Transverse colon (tissue), 4 donors: ENCODE measurements around the gene NAT16. TPM values are rescaled to one million over a fixed set of nuclear protein-coding genes. Genes with fewer than 3 reads are reported as not detected.

Experiments
- DNase-seq: peaks from one replicate; pipeline ENCODE4 v3.0.0-alpha.2; 2019
- H3K27ac ChIP-seq, 4 donors: fragments of 200-600 bp; sonication (generic); 2 replicates each; pipeline ENCODE4 v1.5.1; 2016 to 2018; ENCODE audit warnings: inconsistent platforms in 4 of 4
- H3K27me3 ChIP-seq: fragments of 200-600 bp; sonication (generic); 2 replicates; pipeline ENCODE4 v1.5.1; 2017; ENCODE audit warnings: inconsistent platforms
- H3K36me3 ChIP-seq, 4 donors: fragments of 200-600 bp; sonication (generic); 2 replicates each; pipeline ENCODE4 v1.5.1; 2017 to 2019; ENCODE audit warnings: inconsistent platforms in 4 of 4
- H3K4me1 ChIP-seq, 4 donors: fragments of 200-600 bp; sonication (generic); 2 replicates each; pipeline ENCODE4 v1.5.1; 2017 to 2020; ENCODE audit warnings: inconsistent platforms in 4 of 4
- H3K4me3 ChIP-seq, 4 donors: fragments of 200-600 bp; sonication (generic); 1 replicate in 1 of 4; 2 replicates in 3 of 4; pipeline versions ENCODE4 v1.5.1 to v1.6.1; 2017 to 2019; ENCODE audit warnings: inconsistent platforms in 4 of 4
- H3K9me3 ChIP-seq, 2 donors: fragments of 200-600 bp; sonication (generic); 2 replicates each; pipeline ENCODE4 v1.5.1; 2017 to 2019; ENCODE audit warnings: inconsistent platforms in 2 of 2
- EP300 ChIP-seq: sonication (generic); formaldehyde crosslinking; IDR thresholded peaks from one replicate; pipeline ENCODE4 v1.6.1; 2017; ENCODE audit warnings: antibody characterized with exemption, low read depth
- POLR2A ChIP-seq: fragments of 450-650 bp; IDR thresholded peaks from one replicate; pipeline ENCODE4 v1.6.1; 2016; ENCODE audit warnings: antibody characterized with exemption, mild to moderate bottlenecking, moderate library complexity
- POLR2AphosphoS5 ChIP-seq, 3 donors: sonication (generic); formaldehyde crosslinking; IDR thresholded peaks; one replicate each; pipeline ENCODE4 v1.6.1; 2016; ENCODE audit warnings: antibody characterized with exemption in 3 of 3
- WGBS, 2 donors: methylation state at CpG; one replicate each; pipeline ENCODE4 v1.1.5; 2018; ENCODE audit warnings: low coverage in 1 of 2; 5-methylcytosine and 5-hydroxymethylcytosine counted together
- in situ Hi-C, 4 donors: fragments of 200-750 bp; cut with MboI; loops; one replicate each; pipeline versions ENCODE4 v1.15.0 to v1.15.1; 2017; ENCODE audit warnings: low sequenced_read_pairs in 3 of 4, low pct_ligation_motif_present in 1 of 4, low pct_unique_long_range_greater_than_20kb in 1 of 4
- intact Hi-C: fragments of 100-400 bp; cut with DNase I; formaldehyde crosslinking; loops from one replicate; pipeline ENCODE4 v1.15.1; 2023; ENCODE audit warnings: low total_unique reads
- total RNA-seq, 4 donors: library from RNA; depleted of rRNA; stranded (reverse); fragments of >200 nt; gene quantifications; one replicate each; pipeline ENCODE4 v1.1.0, GENCODE V29; 2016
- TF ChIP-seq, protein P1 (sequence below), 5 experiments: fragments of 200-600 bp in 3 of 5; fragments of 450-650 bp in 2 of 5; sonication (generic) in 3 of 5; IDR thresholded peaks; 1 replicate in 2 of 5; 2 replicates in 3 of 5; pipeline ENCODE4 v1.5.1; 2016 to 2017; ENCODE audit warnings: antibody characterized with exemption in 5 of 5, inconsistent platforms in 3 of 5, mild to moderate bottlenecking in 2 of 5, moderate library complexity in 1 of 5

The NAT16 gene
- total RNA-seq, 4 donors from 2014 or later, result not detected

DNA sequence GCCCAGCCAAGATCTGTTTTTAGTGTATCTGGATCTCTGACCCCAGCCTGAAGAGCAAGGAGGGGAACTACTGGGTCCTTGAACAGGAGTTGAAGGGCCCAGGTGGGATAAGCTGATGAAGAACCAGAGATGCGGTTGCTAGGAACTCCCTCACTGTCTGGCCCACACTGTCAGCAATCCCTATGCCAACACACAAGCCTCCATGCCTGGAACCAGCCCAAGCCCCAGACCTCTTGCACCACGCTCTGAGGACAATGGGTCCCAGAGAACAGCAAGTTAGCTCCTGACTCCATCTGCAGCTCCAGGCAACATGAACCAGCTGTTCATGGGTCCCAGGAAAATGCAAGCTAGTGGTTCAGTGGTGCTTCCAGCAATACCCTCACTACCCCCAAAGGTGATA lies 2.4 kb downstream of the NAT16 start:
- Histone ChIP-seq H3K36me3 (no peaks in the 10 kb centered on the region), H3K4me3 (no peak overlapping the region), H3K27me3 (peaks cover 100% of the 10 kb centered on the region), H3K27ac (no peak overlapping the region), H3K9me3 (no peaks in the 10 kb centered on the region), H3K4me1 (peaks cover 5 to 32% (median 26%) of the 10 kb centered on the region in 4 donors)
- 79% methylated on average over 2 of the region's 2 CpGs; no CpG with 5 or more reads in 1 of the 2 donors for WGBS, 2 donors
- in situ Hi-C loops, result no loop called here
- no peak for DNase-seq
- TF ChIP-seq EP300 (no peak), POLR2A (no peak), POLR2AphosphoS5 (IDR thresholded peaks at IDR 0.05) (no peak)
- TF ChIP-seq, protein P1, sequence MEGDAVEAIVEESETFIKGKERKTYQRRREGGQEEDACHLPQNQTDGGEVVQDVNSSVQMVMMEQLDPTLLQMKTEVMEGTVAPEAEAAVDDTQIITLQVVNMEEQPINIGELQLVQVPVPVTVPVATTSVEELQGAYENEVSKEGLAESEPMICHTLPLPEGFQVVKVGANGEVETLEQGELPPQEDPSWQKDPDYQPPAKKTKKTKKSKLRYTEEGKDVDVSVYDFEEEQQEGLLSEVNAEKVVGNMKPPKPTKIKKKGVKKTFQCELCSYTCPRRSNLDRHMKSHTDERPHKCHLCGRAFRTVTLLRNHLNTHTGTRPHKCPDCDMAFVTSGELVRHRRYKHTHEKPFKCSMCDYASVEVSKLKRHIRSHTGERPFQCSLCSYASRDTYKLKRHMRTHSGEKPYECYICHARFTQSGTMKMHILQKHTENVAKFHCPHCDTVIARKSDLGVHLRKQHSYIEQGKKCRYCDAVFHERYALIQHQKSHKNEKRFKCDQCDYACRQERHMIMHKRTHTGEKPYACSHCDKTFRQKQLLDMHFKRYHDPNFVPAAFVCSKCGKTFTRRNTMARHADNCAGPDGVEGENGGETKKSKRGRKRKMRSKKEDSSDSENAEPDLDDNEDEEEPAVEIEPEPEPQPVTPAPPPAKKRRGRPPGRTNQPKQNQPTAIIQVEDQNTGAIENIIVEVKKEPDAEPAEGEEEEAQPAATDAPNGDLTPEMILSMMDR (IDR thresholded peaks at IDR 0.05), result no peak
- intact Hi-C loops, result loop anchor here (5.0 kb wide), 1 partner anchor 270 kb away; no protein-coding TSS in a partner anchor

DNA sequence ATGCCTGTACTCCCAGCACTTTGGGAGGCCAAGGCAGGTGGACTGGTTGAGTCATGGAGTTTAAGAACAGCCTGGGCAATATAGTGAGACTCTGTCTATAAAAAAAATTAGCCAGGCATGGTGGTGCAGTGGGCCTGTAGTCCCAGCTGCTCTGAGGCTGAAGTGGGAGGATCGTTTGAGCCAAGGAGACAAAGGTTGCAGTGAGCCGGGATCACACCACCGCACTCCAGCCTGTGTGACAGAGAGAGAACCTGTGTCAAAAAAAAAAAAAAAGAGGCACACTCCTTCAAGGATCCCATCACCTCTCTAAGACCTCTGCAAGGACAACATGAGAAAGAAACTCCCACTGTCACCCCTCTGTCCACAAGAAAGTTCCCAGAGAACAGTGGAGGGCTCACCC lies 4.4 kb downstream of the NAT16 start:
- H3K27me3 ChIP-seq, result peaks cover 100% of the 10 kb centered on the region
- WGBS, 2 donors, result 38% methylated on average over 3 of the region's 3 CpGs; no CpG with 5 or more reads in 1 of the 2 donors
- peaks cover 8 to 40% (median 37%) of the 10 kb centered on the region in 4 donors for H3K4me1 ChIP-seq
- no peaks in the 10 kb centered on the region for H3K36me3 ChIP-seq
- in situ Hi-C loops (no loop called here), intact Hi-C loops (loop anchor here (5.0 kb wide), 1 partner anchor 268 kb away; no protein-coding TSS in a partner anchor)
- H3K4me3 ChIP-seq, result no peak overlapping the region
- no peak for DNase-seq
- H3K27ac ChIP-seq, result no peak overlapping the region
- TF ChIP-seq POLR2AphosphoS5 (IDR thresholded peaks at IDR 0.05), result no peak
- no peak for TF ChIP-seq POLR2A
- TF ChIP-seq EP300, result no peak
- TF ChIP-seq, protein P1 (IDR thresholded peaks at IDR 0.05), result no peak
- no peaks in the 10 kb centered on the region for H3K9me3 ChIP-seq

DNA sequence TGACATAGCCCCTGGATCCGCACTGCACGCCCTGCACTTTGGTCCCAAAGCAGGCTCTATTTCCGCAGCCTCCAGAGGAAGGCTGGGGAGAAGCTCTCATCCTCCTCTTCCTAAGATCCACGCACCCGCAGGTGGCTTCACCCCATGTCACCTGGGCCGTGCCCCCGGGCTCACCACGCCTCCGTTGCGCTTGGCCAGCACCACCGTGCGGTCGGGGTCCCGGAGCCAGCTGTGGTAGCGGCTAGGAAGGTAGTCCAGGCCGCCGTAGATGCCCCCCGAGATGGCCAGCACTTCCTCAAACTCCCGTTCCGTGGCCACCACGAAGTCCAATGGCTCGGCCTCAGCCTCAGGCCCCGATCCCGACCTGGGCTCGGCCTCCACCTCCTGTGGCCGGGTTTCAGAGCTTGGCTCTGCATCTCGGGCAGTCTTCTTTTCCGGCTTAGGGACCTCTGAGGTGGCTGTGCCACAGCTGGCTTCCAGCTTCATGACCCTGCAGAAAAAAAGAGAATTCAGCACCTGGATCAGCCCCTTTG lies 5.7 kb downstream of the NAT16 start:
- Histone ChIP-seq H3K4me1 (peaks cover 12 to 38% (median 35%) of the 10 kb centered on the region in 4 donors), H3K27ac (no peak overlapping the region), H3K27me3 (peaks cover 100% of the 10 kb centered on the region), H3K4me3 (no peak overlapping the region), H3K36me3 (no peaks in the 10 kb centered on the region), H3K9me3 (no peaks in the 10 kb centered on the region)
- no peak for DNase-seq
- TF ChIP-seq EP300 (no peak), POLR2AphosphoS5 (IDR thresholded peaks at IDR 0.05) (no peak), POLR2A (no peak)
- TF ChIP-seq, protein P1 (IDR thresholded peaks at IDR 0.05), result no peak
- intact Hi-C loops, result no loop called here
- WGBS, 2 donors, result 40% methylated on average over 26 of the region's 28 CpGs; no CpG with 5 or more reads in 1 of the 2 donors
- in situ Hi-C loops, result no loop called here

DNA sequence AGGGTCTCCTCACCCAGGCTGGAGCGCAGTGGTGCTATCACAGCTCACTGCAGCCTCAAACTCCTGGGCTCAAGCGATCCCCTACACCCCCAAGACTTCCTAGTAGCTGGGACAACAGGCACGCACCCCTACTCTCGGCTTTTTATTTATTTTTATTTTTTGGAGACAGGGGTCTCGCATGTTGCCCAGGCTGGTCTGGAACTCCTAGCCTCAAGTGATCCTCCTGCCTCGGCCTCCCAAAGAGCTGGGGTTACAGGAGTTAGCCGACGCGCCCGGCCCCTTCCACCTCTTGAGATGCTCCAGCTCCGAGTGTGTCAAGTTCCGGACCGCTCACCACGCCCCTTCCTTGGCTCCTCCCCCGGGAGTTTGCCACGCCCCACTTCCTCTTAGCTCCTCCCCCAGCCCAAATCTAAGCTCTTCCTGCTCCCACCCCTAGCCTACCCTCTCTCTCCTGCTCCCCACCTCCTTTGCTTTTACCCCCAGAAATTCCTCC lies 6.3 kb downstream of the NAT16 start:
- intact Hi-C loops, result no loop called here
- TF ChIP-seq EP300 (no peak), POLR2A (no peak), POLR2AphosphoS5 (IDR thresholded peaks at IDR 0.05) (no peak)
- TF ChIP-seq, protein P1 (IDR thresholded peaks at IDR 0.05), result no peak
- DNase-seq, result no peak
- Histone ChIP-seq H3K36me3 (no peaks in the 10 kb centered on the region), H3K4me1 (peaks cover 8 to 34% (median 33%) of the 10 kb centered on the region in 4 donors), H3K9me3 (no peaks in the 10 kb centered on the region), H3K27ac (no peak overlapping the region), H3K27me3 (peaks cover 100% of the 10 kb centered on the region), H3K4me3 (peak overlapping the region in 1 of 4 donors; percentile 15)
- in situ Hi-C loops, result no loop called here
- 6 to 13% methylated on average over 4 to 16 of the region's 16 CpGs for WGBS, 2 donors
